Measurements from ENCODE around the gene CHST9.

DNA sequence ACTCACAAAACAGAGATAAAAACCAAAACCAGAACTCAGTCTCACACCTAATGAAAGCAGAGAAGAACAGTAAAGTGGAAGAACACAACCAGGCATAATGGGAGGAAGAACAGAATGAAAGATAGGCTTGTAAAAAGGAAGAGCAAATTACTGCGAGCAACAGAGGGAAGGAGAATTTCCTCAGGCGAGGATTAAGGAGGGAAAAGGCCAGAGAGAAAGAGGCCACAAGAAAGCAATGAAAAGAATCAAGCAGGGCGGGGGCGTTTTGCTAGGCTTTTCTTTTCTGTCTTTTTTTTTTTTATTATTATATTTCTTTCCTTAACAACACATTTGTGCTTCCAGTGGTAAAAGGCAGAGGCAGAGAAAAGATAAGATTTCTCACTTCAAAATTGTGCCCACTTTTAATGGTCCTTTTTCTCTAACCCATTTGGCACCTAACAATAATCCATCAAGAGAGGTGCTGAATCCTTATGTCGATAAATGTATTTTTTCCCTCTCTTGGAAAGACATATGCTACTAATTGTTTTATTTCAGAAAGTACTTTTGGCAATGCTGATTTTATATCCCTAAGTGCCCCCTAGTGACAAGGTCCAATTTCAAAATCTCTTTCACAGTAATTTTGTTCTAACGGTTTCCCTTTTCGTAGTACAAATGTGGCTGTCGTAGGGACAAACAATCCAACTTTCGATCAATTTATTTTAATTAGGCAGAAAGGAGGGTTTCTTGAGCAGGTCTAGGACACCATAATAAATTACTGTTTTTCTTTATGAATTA lies 180.9 kb downstream of the CHST9 start:
- TF ChIP-seq, protein P1, sequence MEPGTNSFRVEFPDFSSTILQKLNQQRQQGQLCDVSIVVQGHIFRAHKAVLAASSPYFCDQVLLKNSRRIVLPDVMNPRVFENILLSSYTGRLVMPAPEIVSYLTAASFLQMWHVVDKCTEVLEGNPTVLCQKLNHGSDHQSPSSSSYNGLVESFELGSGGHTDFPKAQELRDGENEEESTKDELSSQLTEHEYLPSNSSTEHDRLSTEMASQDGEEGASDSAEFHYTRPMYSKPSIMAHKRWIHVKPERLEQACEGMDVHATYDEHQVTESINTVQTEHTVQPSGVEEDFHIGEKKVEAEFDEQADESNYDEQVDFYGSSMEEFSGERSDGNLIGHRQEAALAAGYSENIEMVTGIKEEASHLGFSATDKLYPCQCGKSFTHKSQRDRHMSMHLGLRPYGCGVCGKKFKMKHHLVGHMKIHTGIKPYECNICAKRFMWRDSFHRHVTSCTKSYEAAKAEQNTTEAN (CRISPR knock-in tag; conservative IDR thresholded peaks at IDR 0.05) = no peak
- TF ChIP-seq, protein P2, sequence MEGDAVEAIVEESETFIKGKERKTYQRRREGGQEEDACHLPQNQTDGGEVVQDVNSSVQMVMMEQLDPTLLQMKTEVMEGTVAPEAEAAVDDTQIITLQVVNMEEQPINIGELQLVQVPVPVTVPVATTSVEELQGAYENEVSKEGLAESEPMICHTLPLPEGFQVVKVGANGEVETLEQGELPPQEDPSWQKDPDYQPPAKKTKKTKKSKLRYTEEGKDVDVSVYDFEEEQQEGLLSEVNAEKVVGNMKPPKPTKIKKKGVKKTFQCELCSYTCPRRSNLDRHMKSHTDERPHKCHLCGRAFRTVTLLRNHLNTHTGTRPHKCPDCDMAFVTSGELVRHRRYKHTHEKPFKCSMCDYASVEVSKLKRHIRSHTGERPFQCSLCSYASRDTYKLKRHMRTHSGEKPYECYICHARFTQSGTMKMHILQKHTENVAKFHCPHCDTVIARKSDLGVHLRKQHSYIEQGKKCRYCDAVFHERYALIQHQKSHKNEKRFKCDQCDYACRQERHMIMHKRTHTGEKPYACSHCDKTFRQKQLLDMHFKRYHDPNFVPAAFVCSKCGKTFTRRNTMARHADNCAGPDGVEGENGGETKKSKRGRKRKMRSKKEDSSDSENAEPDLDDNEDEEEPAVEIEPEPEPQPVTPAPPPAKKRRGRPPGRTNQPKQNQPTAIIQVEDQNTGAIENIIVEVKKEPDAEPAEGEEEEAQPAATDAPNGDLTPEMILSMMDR (CRISPR knock-in tag; IDR thresholded peaks at IDR 0.05) = peak; percentile 22; the same call in 1 of the 2 replicates
- TF ChIP-seq JUN (CRISPR knock-in tag; IDR thresholded peaks at IDR 0.05) (no peak), ZNF12 (CRISPR knock-in tag; IDR thresholded peaks at IDR 0.05) (no peak), PHB2 (IDR thresholded peaks at IDR 0.05; ENCODE audit: partially characterized antibody) (no peak), SP5 (CRISPR knock-in tag; IDR thresholded peaks at IDR 0.05; ENCODE audit: borderline replicate concordance, low read depth) (no peak), KAT8 (CRISPR knock-in tag; IDR thresholded peaks at IDR 0.05) (no peak), POLR2A (IDR thresholded peaks at IDR 0.05; ENCODE audit: insufficient read depth in 1 of 2, low read depth in 2 of 2, low read length in 2 of 2) (no peak), ZNF678 (CRISPR knock-in tag; IDR thresholded peaks at IDR 0.05) (no peak)
- TF ChIP-seq, protein P3, sequence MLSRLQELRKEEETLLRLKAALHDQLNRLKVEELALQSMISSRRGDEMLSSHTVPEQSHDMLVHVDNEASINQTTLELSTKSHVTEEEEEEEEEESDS (CRISPR knock-in tag; IDR thresholded peaks at IDR 0.05; ENCODE audit: borderline replicate concordance) = no peak
- TF ChIP-seq, protein P4, sequence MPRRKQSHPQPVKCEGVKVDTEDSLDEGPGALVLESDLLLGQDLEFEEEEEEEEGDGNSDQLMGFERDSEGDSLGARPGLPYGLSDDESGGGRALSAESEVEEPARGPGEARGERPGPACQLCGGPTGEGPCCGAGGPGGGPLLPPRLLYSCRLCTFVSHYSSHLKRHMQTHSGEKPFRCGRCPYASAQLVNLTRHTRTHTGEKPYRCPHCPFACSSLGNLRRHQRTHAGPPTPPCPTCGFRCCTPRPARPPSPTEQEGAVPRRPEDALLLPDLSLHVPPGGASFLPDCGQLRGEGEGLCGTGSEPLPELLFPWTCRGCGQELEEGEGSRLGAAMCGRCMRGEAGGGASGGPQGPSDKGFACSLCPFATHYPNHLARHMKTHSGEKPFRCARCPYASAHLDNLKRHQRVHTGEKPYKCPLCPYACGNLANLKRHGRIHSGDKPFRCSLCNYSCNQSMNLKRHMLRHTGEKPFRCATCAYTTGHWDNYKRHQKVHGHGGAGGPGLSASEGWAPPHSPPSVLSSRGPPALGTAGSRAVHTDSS (CRISPR knock-in tag; conservative IDR thresholded peaks at IDR 0.05) = no peak
- TF ChIP-seq, protein P5, sequence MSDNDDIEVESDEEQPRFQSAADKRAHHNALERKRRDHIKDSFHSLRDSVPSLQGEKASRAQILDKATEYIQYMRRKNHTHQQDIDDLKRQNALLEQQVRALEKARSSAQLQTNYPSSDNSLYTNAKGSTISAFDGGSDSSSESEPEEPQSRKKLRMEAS (IDR thresholded peaks at IDR 0.05) = no peak
- TF ChIP-seq, protein P6, sequence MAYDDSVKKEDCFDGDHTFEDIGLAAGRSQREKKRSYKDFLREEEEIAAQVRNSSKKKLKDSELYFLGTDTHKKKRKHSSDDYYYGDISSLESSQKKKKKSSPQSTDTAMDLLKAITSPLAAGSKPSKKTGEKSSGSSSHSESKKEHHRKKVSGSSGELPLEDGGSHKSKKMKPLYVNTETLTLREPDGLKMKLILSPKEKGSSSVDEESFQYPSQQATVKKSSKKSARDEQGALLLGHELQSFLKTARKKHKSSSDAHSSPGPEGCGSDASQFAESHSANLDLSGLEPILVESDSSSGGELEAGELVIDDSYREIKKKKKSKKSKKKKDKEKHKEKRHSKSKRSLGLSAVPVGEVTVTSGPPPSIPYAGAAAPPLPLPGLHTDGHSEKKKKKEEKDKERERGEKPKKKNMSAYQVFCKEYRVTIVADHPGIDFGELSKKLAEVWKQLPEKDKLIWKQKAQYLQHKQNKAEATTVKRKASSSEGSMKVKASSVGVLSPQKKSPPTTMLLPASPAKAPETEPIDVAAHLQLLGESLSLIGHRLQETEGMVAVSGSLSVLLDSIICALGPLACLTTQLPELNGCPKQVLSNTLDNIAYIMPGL (CRISPR knock-in tag; IDR thresholded peaks at IDR 0.05; ENCODE audit: borderline replicate concordance in 1 of 2, low read depth in 1 of 2) = no peak
